Activated CD4-positive, CD25-positive, alpha-beta regulatory T cell treated with anti-CD3 and anti-CD28 coated beads, Interleukin-2, amount 50 U/mL, for 16 hours (primary cell): ENCODE data around the gene TASP1.

Experiments
- DNase-seq: peaks from one replicate; pipeline ENCODE4 v3.0.0-alpha.2; 2020; ENCODE audit warnings: low read depth, low spot score

Gene TASP1

DNA sequence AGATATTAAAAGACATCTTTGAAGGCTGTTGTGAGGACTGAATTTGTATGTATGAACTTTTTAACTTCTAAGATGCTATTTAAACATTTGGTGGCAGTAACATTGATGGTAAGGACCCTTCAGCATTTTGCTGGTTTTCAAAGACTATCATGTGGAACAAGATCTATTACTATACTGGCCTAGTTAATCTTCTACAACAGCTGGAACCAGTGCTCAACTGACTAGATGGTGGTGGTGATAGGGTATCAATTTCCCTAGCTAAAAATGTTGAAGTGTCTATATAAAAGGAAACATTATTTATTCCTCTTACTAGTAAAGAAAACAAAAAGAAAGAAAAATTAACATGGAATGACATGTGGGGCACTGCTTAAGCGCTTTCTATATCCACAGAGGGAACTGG, 195.7 kb downstream of the TASP1 start:
- DNase-seq, result no peak

DNA sequence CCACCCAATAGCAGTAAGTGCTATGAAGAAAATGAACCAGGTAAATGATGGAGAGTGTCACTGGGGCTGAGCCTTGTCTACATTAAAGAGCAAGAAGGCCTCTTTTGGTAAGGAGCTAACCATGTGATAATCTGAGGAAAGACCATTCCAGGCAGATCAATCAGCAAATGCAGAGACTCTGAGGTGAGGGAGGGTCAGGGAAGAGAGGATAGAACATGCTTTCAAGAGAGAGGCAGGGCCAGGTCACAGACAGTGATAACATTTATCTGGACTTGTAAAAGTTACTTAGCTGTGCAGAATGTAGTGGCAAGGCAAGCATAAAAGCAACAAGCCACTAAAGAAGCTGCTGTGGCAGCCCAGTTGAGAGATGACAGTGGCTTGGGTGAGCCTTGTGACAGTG, 197.3 kb downstream of the TASP1 start:
- DNase-seq, result no peak

DNA sequence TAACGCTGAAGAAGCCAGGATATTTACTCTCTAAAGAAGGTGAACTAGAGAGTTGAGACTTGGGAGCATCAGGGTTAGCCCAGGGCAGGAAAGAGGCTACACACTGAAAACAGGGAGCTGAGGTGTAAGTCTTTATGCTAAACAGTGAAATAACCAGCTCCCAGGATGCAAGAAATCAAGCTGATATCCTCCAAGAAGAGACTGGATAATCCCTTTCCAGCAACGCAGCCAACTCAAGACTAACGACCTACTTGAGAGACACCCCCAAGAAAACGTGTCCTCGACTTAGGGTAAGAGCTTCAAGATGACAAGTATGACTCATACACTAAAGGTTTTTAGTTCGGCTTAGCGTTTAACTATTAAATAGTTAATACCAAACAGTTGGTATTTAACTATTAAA, 202.2 kb downstream of the TASP1 start:
- DNase-seq, result no peak

DNA sequence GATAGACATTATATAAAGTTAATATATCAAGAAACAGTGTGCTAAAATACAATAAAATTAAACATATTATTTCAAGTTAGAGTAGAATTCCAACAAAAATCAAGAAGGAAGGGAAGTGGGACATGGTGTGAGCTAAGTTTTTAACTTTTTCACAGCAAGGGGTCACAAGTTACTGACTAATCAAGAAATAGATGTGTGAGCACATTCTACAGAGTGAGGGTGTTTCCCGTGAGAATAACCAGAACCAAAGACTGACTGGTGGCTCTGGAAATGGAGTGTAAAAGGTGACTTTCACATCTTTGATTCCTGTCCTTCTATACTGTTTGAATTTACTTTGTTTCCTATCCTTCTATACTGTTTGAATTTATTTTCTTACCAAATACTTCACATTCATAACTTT, 206.6 kb downstream of the TASP1 start:
- no peak for DNase-seq

DNA sequence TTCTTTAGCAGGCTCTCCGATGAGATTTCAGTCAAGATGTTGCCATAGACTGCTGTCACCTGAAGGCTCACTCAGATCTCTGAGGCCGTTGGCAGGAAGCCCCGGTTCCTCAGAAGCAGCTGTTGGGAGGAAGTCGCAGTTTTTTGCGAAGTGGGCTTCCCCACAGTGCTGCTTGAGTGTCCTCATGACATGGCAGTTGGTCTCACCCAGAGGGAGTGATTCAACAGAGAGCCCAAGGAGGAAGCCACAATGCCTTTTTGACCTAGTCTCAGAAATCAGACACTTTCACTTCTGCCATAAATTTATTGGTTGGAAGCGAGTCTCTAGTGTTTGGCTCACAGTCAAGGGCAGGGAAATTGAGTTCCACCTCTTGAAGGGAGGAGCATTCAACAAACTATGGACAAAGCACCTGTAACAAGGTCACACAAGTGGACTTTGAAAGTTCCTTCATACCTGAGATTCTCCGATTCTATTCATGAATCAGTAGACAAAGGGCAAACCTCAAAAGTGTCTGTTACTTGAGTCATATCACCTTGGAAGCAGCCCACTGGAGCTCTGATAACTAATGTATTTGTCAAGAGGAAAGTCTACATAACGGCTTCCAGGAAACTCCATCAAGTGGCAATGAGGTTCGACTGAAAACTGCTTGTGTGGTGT, 208.3 kb downstream of the TASP1 start:
- no peak for DNase-seq

DNA sequence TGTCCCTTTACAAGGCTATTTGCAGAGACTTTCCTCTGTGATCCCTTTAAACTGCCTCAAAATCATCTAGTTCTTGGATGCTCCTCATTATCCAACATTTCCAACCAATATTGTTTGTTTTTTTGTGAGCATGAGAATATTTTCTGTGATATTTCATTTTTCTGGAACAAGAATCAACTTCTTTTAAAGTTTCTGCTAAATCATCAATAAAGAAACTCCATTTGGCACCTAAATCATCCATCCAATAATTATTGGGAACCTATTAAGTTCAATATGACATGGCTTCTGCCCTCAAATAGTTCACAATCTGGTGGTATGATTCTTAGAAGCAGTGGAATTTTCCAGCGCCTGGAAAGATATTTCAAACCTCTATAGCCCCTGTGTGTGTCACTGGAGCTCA, 210.0 kb downstream of the TASP1 start:
- no peak for DNase-seq

DNA sequence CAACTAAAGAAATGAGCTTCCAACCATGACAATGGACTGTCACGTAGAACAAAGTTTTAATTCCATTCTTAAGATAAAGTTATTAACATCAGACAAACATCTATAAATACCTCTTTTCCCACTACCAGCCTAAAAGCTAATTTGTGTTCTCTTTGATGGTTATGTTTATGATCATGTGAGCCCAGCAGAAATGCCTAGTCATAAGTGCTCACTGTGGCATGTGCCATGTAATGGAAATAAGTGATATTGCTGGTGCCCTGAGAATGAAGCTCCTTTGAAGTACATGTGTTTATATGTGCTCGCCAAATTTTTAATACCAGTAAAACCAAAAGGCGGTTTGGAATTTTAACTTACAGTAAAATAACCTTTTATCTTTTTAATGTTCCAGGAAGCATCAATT, 211.9 kb downstream of the TASP1 start:
- DNase-seq, result no peak

DNA sequence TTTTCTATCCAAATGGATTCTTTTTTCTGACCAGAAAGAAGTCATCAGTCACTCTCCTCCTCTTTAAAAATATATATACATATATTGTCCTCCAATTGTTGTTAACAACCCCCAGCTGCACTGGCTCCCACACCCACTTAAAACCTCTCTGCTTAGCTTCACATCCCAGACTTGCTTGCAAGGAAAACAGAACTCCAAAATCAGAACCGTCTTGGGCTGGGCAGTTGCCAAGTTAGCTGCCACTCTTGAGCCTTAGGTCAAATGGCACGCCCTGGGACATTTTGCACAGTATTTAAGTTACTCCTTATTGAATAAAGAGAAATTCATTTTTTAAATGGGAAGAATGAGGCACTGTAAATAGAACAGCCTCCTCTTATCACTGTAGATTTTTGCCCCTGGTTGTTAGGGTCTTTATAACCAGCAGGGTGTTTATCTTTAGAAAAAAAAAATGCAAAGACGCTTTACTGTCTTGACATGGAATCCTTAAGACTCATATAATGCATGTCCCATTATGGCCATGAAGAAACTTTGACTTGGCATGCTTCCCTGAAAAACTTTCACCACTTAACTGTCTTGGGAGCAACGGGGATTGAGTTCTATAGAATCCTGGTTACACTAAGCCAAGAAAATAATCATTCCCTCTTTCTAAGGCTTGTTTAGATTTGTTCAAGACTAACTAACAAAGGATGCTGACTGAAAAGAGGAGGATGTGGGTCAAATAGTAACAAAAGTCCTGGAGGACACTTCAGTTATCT, 213.2 kb downstream of the TASP1 start:
- no peak for DNase-seq

DNA sequence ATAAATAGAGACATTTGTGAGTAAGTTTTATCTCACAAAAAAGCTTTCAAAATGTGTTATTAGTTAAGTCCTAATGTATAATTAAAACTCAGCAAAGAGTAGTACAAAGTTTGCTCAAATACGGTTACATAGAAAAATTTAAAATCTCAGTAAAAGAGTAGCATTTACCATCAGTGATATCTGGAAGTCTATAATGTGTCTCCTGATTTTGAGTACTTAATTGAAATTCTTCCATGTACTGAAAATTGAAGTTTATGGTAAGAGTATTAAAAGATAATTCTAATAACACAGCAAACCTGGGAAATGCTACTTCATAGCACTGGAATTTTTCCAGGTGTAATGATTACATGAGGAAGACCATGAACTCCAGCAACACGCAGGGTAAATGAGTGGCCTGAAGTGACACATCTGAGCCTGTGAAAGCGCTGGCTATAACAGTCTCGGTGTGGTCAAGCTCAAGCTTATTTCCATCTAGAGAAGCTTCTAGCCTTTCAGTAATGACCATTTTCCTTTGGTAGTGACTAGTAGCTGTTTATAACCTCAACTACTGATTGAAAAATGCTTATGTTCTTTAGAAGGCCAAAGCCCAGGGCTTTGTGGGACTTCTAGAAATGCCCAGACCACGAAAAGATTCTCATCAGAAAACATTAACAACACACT, 214.4 kb downstream of the TASP1 start:
- no peak for DNase-seq

DNA sequence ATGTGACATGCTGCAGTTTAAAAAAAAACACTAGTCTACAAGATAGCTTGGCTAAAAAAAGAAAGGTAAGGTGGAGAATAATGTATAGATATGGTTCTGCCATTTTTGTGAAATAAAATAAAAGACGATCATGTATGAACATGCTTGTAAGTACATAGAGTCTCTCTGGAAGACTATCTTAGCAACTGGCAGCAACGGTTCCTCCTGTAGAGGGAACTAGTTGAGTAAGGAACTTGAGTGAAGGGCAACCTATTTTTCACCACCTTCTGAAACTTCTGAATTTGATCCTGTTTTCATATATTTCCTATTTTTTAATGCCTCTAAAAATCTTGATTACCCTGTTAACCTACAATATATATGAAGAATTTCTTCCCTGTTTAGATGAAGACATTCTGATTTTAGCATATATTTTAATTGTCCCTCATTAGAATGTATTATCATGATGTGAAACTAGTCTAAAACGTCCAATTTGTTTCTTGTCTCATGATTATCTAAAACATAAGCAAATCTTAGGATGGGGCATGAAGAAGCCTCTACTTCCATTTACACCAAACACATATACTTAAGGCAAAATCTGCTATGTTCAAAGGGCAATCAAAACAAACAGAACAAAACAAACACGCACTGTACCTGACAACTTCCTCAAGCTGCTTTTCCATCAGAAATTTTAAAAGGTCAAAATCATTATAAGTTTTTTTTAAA, 215.1 kb downstream of the TASP1 start:
- DNase-seq, result no peak

DNA sequence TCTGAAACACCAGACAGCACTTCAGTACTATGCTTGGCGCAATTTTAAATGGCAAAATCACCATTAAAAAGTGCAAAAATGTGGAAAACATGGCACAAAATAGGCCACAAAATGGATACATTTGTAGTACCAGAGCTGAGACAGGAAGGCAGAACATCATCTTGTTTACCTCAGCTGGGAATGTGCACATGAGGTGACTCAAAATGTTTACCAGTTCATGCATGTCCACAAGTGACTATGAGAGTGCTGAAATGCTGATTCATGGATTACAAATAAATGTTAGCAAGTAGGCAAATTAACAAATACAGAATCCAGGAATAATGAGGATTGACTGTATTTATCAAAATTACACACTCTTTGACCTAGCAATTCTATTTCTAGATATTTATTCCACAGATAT, 216.1 kb downstream of the TASP1 start:
- DNase-seq, result no peak

DNA sequence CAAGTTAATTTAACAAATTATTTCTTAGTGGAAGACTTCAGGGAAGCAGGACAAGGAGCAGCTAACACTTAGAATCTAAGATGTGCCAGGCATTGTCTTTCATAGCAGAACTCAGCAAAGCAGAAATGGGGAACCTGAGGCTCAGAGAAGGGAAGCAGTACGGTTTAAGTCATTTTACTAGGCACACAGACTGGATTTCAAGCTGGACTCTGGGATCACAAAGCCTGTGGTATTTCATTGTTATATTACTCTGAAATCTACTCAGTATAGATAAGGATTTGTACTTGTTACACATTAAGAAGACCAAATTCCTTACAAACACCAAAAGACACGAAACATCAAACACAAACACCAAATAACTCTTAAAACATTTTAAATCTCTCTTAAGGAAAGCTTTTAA, 218.1 kb downstream of the TASP1 start:
- DNase-seq, result no peak

DNA sequence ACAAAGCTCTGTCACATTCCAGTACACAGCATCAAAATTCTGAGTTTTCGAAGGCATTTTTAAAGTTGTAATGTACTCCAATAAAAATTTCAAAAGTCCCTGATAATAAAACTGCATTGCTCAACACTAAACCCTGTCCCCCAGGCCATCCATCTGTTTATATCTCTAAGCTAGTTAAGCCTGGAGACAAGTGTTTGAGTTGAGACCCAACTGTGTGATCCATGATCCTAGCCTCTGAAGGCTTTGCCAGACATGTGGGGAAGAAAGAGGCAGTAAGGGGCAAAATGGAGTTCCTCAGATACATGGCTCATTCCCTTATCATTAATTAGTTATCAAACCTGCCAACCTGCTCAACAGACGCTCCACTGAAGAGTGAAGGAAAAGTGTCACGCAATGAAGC, 219.3 kb downstream of the TASP1 start:
- DNase-seq, result no peak

DNA sequence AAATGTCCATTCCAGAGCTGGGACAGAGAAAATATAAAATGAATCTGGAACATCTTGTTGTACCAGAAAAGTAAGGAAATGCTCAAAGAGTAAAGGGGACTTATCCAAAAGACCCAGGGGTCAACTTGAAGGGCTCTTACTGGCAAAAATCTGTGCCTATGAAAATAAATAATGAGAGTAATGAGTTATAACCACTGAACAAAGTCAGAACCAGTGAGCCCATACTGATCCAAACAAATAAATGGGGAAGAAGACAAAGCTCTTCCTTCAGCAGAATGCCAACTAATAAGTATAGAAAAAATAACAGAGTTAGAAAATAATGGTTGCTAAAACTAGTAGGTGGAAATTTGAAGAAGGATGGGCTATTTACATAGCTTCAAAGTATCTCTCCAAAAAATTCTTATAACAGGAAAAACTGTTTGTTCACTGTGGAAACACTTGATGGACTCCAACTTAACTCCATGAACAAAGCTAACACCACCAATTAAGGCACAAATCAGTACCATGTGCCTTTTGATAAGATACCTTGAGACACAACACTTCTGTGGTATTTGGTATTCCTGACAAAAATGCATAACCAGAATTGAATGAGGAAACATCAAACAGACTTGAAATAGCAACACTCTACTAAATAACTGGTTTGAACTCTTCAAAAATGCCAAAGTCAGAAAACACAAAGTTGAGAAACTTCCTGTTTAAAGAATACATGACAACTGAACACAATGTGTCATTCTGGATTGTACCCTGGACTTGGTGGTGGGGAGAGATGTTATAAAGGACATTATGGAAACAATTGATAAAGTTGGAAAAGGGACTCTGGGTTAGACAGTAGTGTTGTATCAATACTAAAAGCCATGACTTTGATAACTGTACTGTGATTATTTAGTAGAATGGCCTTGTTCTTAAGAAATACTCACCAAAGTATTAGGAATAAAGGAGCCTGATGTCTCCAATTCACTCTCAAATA, 220.2 kb downstream of the TASP1 start:
- DNase-seq, result no peak

DNA sequence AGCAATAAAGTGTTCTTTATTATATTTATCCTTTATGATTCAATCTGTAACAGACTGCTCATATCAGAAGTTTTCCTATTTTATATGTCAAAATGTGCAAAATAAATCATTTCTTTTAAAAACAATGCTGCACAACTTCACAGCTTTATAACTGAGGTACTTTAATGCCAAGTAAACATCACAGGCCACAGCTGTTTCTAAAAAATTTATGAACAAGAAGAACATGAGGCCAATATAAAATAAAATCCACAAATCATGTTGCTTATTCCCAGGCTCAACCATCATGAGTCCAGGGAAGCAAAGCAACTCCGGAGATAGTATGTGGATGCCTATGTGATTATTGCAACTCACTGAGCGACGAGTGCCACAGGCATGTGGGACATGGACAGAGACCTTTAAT, 222.2 kb downstream of the TASP1 start:
- no peak for DNase-seq

DNA sequence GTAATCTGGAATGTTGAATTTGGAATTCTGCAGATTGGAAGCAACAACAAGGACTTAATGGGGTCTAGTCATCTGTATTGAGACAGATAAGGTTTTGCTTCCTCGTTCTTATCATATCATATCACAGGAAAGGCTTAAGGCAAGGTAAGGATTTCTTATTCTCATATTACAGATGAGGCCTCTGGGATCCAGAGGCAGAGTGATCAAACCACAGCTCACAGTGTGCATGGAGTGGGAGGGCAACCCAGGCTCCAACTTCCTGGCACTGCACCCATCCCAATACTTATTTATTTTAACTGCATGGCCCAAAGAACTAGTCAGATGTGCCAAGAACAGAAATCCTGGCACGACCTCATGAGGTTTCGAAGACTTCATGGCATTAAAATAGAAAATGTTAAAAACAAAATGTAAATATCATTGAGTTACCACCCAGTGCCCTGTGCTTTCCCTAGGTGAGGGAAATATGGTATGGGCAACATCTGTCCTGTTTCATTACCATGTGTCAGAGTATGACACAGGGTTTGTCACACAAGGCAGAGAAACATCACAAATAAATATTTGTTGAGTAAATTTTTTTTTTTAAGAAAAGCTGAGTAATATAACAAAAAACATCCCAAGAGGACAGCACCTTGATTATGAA, 225.8 kb downstream of the TASP1 start:
- no peak for DNase-seq

DNA sequence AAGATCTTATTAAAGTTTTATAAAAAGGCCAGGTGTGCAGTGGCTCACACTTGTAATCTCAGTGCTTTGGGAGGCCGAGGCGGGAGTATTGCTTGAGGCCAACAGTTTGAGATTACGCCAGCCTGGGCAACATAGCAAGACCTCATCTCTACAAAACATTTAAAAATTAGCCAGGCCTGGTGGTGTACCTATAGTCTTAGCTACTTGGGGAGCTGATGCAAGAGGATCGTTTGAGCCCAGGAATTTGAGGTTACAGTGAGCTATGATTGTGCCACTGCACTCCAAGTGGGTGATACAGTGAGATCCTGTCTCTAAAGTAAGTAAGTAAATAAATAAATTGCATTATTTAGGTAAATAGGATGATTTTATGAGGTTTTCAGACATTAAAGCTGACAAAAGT, 234.4 kb downstream of the TASP1 start:
- DNase-seq, result no peak

DNA sequence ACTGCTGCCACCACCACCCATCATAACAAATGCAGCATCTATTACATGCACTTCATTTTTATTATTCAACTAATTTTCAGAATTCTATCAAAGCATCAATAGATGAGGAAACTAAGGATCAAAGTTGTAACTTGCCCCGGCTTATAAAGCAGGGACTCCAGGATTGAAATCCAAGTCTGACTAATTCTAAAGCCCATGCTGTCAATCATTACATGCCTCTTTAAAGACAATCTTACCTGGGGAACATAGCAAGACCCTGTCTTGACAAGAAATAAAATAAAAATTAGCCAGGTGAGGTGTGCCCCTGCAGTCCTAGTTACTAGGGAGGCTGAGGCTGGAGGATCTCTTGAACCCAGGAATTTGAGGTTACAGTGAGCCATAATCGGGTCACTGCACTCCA, 235.3 kb downstream of the TASP1 start:
- no peak for DNase-seq

DNA sequence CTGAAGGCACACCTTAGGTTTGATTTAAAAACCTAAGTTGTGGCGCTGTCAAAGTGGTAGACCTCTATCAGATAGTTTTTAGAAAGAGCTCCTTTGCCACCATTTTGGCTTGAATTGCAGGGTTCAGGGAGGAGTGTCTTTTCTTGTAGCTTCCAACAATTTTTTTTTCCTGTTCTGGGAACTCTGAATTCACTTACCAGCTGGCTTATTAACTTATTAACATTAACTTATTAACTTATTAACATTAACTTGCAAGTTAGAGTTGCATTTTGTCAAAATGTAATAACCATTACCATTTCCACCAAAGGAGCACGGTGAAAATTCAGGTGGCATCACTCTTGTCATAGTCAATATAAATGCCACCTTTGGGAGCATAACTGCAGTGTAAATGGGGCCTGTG, 235.7 kb downstream of the TASP1 start:
- DNase-seq, result no peak

DNA sequence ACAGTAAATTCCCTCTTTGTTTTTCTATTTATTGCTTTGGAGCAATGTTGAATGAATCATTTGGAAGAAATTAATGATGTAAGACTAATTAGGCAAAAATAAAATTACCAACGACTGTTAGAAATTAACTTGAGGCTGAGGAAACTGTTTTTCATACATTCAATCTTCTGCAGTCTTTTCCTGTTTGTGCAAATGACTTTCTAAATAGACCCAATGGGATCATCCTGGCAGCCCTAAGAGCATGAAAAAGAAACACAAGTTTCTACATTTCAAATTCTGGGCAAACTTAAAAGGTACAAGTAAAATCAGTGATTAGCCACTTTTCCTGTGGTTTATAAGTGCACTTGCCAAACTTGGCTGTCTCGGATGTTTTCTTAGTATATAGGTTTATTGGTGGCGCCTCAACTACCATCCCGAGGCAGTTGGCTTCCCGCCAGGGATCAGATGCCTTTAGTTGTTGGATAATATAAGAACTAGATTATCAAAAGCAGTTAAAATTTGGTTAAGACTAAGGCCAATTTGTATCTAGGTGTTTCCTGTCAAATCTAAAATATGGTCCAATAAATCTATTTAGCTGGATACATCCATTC, 236.5 kb downstream of the TASP1 start:
- DNase-seq, result no peak
